ENCODE measurements around the gene CXXC4. TPM values are rescaled to one million over a fixed set of nuclear protein-coding genes. Genes with fewer than 3 reads are reported as not detected.

Gene CXXC4
- total and polyA plus RNA-seq, 2 of the 13 experiments (the other 11 are each of a cell fraction or from before 2014, with no cell fraction given), result not detected

GRCh38 chr4:104533156-104533555, 38.5 kb upstream of the CXXC4 start (continued):
- TF ChIP-seq, protein P1, sequence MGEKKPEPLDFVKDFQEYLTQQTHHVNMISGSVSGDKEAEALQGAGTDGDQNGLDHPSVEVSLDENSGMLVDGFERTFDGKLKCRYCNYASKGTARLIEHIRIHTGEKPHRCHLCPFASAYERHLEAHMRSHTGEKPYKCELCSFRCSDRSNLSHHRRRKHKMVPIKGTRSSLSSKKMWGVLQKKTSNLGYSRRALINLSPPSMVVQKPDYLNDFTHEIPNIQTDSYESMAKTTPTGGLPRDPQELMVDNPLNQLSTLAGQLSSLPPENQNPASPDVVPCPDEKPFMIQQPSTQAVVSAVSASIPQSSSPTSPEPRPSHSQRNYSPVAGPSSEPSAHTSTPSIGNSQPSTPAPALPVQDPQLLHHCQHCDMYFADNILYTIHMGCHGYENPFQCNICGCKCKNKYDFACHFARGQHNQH (CRISPR knock-in tag; IDR thresholded peaks at IDR 0.05), result no peak
- TF ChIP-seq POGK (CRISPR knock-in tag; conservative IDR thresholded peaks at IDR 0.05) (no peak), TEAD3 (CRISPR knock-in tag; optimal IDR thresholded peaks at IDR 0.05; ENCODE audit: borderline replicate concordance) (no peak), ARNT (IDR thresholded peaks at IDR 0.05) (no peak)

DNA sequence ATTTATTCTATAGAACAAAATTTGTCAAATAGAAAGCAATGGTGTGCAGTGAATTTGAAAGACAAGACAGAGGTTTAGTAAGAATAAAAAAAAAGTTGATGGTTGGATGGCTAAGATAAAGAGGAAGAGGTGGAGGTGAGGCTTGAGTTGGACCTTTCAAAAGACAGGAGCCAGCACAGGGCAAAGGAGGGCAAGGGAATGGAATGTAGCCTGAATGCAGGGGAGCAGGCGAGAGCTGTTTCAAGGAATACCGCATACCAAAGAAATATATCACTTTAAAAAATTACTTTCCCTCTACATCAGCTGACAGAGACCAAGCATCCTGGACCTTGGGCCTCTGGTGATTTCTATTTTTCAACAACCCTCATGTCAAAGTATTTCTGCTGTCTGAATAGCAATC, 38.0 kb upstream of the CXXC4 start:
- FAIRE-seq, result no peak
- no TSS peak for BruUV-seq (replicated peaks)
- Histone ChIP-seq H3K9ac (ENCODE audit: insufficient read depth, low read depth, low read length) (no peak overlapping the region), H3K9me3 (ENCODE audit: low read length) (no peaks in the 10 kb centered on the region), H3K27me3 (ENCODE audit: control insufficient read depth in 1 of 2, insufficient read depth in 2 of 2, low read length in 2 of 2) (no peaks in the 10 kb centered on the region; a peak in 1 of 5 replicates), H3K4me2 (ENCODE audit: low read depth, low read length) (no peak overlapping the region), H3K4me3 (replicated peaks in 1 of 3; ENCODE audit: insufficient read depth in 1 of 3, low read depth in 2 of 3, low read length in 3 of 3) (no peak overlapping the region), H3K79me2 (ENCODE audit: insufficient read depth, low read length) (no peaks in the 10 kb centered on the region), H4K20me1 (ENCODE audit: insufficient read depth, low read length) (no peaks in the 10 kb centered on the region), H3K36me3 (replicated peaks in 1 of 2; ENCODE audit: control insufficient read depth in 1 of 2, insufficient read depth in 2 of 2, low read length in 2 of 2) (no peaks in the 10 kb centered on the region), H2AFZ (ENCODE audit: low read length) (no peak overlapping the region), H3K4me1 (ENCODE audit: insufficient read depth, low read length) (no peaks in the 10 kb centered on the region), H3K27ac (ENCODE audit: extremely low read length, insufficient read depth, low read length) (no peak overlapping the region)
- WGBS (ENCODE audit: low lambda C conversion rate), result 9% methylated on average over 2 of the region's 2 CpGs
- intact Hi-C loops (cut with micrococcal nuclease; ENCODE audit: unreplicated experiment), result no loop called here
- POLR2A ChIA-PET, result no interaction called here
- in situ Hi-C loops (cut with HindIII; ENCODE audit: extremely low pct_ligation_motif_present, low pct_unique_long_range_greater_than_20kb), result no loop called here
- DNase-seq (ENCODE audit: low spot score), result no peak
- CTCF ChIA-PET (ENCODE audit: low intra/inter-chr PET ratio, low total read pairs), result no interaction called here
- no peak for ATAC-seq
- TF ChIP-seq ZNF432 (CRISPR knock-in tag; IDR thresholded peaks at IDR 0.05; ENCODE audit: borderline replicate concordance), result no peak
- TF ChIP-seq PAX8 (CRISPR knock-in tag; IDR thresholded peaks at IDR 0.05; ENCODE audit: borderline replicate concordance), result no peak
- no peak for TF ChIP-seq EEA1 (CRISPR knock-in tag; IDR thresholded peaks at IDR 0.05; ENCODE audit: borderline replicate concordance)
- TF ChIP-seq ZBTB7B (CRISPR knock-in tag; IDR thresholded peaks at IDR 0.05), result no peak
- TF ChIP-seq ZNF275 (CRISPR knock-in tag; IDR thresholded peaks at IDR 0.05; ENCODE audit: borderline replicate concordance), result no peak
- TF ChIP-seq TP53 (CRISPR knock-in tag; conservative IDR thresholded peaks at IDR 0.05), result no peak
- TF ChIP-seq ZNF746 (CRISPR knock-in tag; IDR thresholded peaks at IDR 0.05), result no peak
- TF ChIP-seq ZXDC (CRISPR knock-in tag; IDR thresholded peaks at IDR 0.05), result no peak
- no peak for TF ChIP-seq ZNF549 (CRISPR knock-in tag; IDR thresholded peaks at IDR 0.05)
- TF ChIP-seq NFE2L2 (IDR thresholded peaks at IDR 0.05; ENCODE audit: low read length), result no peak
- TF ChIP-seq ZNF747 (CRISPR knock-in tag; IDR thresholded peaks at IDR 0.05; ENCODE audit: borderline replicate concordance), result no peak
- no peak for TF ChIP-seq E2F5 (CRISPR knock-in tag; conservative IDR thresholded peaks at IDR 0.05)
- TF ChIP-seq SMAD1 (CRISPR knock-in tag; IDR thresholded peaks at IDR 0.05; ENCODE audit: borderline replicate concordance, low read depth), result no peak

Data from HepG2 (cell line).